ENCODE measurements around the gene NME9.
A peak's percentile ranks its signal among the peaks of the same experiment; 100 is the strongest.
"Not testable (repeated sequence)": the region's sequence is repeated elsewhere in the genome, so short reads cannot be mapped to it uniquely, and the experiment has no call there.

Gene NME9

GRCh38 chr3:138329127-138329983 lies at the start of gene NME9:
Gene NME9, minus strand, starts transcription at chr3:138329851. Its CDS starts 516 bp downstream, at chr3:138329335.
- DNase-seq (ENCODE audit: low spot score in 2 of 2) (peak; percentile 81 to 93), ATAC-seq (peak; percentile 92)
- peak within 1 kb of the TSS; percentile 81 for H3K4me3 Mint-ChIP-seq
- no peaks in the 10 kb centered on the region for H3K9me3 Mint-ChIP-seq
- H3K4me1 Mint-ChIP-seq: peaks cover 37% of the 10 kb centered on the region
- H3K36me3 Mint-ChIP-seq: no peaks in the 10 kb centered on the region
- peak within 1 kb of the TSS; percentile 80 for H3K27ac Mint-ChIP-seq

- no peaks in the 10 kb centered on the region for H3K9me3 Mint-ChIP-seq
- H3K27ac Mint-ChIP-seq: no peak overlapping the region
- no peaks in the 10 kb centered on the region for H3K36me3 Mint-ChIP-seq
- DNase-seq (ENCODE audit: low spot score in 2 of 2) (no peak), ATAC-seq (no peak)
- H3K4me3 Mint-ChIP-seq: no peak overlapping the region
- H3K4me1 Mint-ChIP-seq: no peaks in the 10 kb centered on the region
These were observed 49.3 kb upstream of the NME9 start for GRCh38 chr3:138378990-138379389.

- DNase-seq (ENCODE audit: low spot score in 2 of 2) (no peak), ATAC-seq (peak; percentile 24)
- H3K4me1 Mint-ChIP-seq: no peaks in the 10 kb centered on the region
These were observed 48.7 kb upstream of the NME9 start for GRCh38 chr3:138378331-138378730.

GRCh38 chr3:138377804-138378203 lies 48.2 kb upstream of the NME9 start:
- Mint-ChIP-seq H3K4me3 (no peak overlapping the region), H3K4me1 (no peaks in the 10 kb centered on the region), H3K9me3 (no peaks in the 10 kb centered on the region), H3K36me3 (no peaks in the 10 kb centered on the region), H3K27ac (no peak overlapping the region)
- ATAC-seq (no peak), DNase-seq (ENCODE audit: low spot score in 2 of 2) (no peak)

More at GRCh38 chr3:138378331-138378730, 48.7 kb upstream of the NME9 start:
- Mint-ChIP-seq H3K4me3 (no peak overlapping the region), H3K27ac (no peak overlapping the region), H3K36me3 (no peaks in the 10 kb centered on the region), H3K9me3 (no peaks in the 10 kb centered on the region)

GRCh38 chr3:138377212-138377611 lies 47.6 kb upstream of the NME9 start:
- not testable (repeated sequence) for ATAC-seq; H3K4me3 Mint-ChIP-seq; H3K27ac Mint-ChIP-seq; DNase-seq (ENCODE audit: low spot score in 2 of 2); H3K9me3 Mint-ChIP-seq; H3K4me1 Mint-ChIP-seq; H3K36me3 Mint-ChIP-seq

GRCh38 chr3:138376663-138377062 lies 47.0 kb upstream of the NME9 start:
- Mint-ChIP-seq H3K4me1 (peaks cover 5% of the 10 kb centered on the region), H3K36me3 (no peaks in the 10 kb centered on the region), H3K4me3 (no peak overlapping the region), H3K9me3 (no peaks in the 10 kb centered on the region), H3K27ac (no peak overlapping the region)
- DNase-seq (ENCODE audit: low spot score in 2 of 2) (no peak), ATAC-seq (no peak)

GRCh38 chr3:138375447-138375846 lies 45.8 kb upstream of the NME9 start:
- no peak overlapping the region for H3K4me3 Mint-ChIP-seq
- H3K4me1 Mint-ChIP-seq: peaks cover 15% of the 10 kb centered on the region
- H3K27ac Mint-ChIP-seq: no peak overlapping the region
- no peak for DNase-seq (ENCODE audit: low spot score in 2 of 2)
- ATAC-seq: no peak
- peaks cover 2% of the 10 kb centered on the region for H3K9me3 Mint-ChIP-seq
- no peaks in the 10 kb centered on the region for H3K36me3 Mint-ChIP-seq

GRCh38 chr3:138374573-138375134 lies 45.0 kb upstream of the NME9 start:
- Mint-ChIP-seq H3K4me1 (peaks cover 15% of the 10 kb centered on the region), H3K9me3 (peaks cover 2% of the 10 kb centered on the region), H3K4me3 (no peak overlapping the region), H3K36me3 (no peaks in the 10 kb centered on the region), H3K27ac (no peak overlapping the region)
- ATAC-seq: no peak
- DNase-seq (ENCODE audit: low spot score in 2 of 2): no peak

GRCh38 chr3:138373736-138374094 lies 44.1 kb upstream of the NME9 start:
- ATAC-seq: no peak
- Mint-ChIP-seq H3K27ac (no peak overlapping the region), H3K4me3 (no peak overlapping the region), H3K4me1 (peaks cover 15% of the 10 kb centered on the region), H3K36me3 (no peaks in the 10 kb centered on the region), H3K9me3 (peaks cover 2% of the 10 kb centered on the region)
- no peak for DNase-seq (ENCODE audit: low spot score in 2 of 2)

- H3K9me3 Mint-ChIP-seq: peaks cover 2% of the 10 kb centered on the region
- H3K36me3 Mint-ChIP-seq: no peaks in the 10 kb centered on the region
- H3K4me1 Mint-ChIP-seq: peaks cover 15% of the 10 kb centered on the region
- DNase-seq (ENCODE audit: low spot score in 2 of 2): no peak
- ATAC-seq: no peak
- no peak overlapping the region for H3K27ac Mint-ChIP-seq
- H3K4me3 Mint-ChIP-seq: no peak overlapping the region
These were observed 43.6 kb upstream of the NME9 start for GRCh38 chr3:138373087-138373735.

GRCh38 chr3:138371070-138371965 lies 41.7 kb upstream of the NME9 start:
- Mint-ChIP-seq H3K36me3 (no peaks in the 10 kb centered on the region), H3K4me3 (no peak overlapping the region), H3K9me3 (peaks cover 2% of the 10 kb centered on the region), H3K4me1 (peaks cover 15% of the 10 kb centered on the region), H3K27ac (no peak overlapping the region)
- ATAC-seq (peak; percentile 88), DNase-seq (ENCODE audit: low spot score in 2 of 2) (no peak)

GRCh38 chr3:138370321-138370720 lies 40.7 kb upstream of the NME9 start:
- Mint-ChIP-seq H3K27ac (no peak overlapping the region), H3K4me3 (no peak overlapping the region), H3K4me1 (peaks cover 15% of the 10 kb centered on the region)

GRCh38 chr3:138369151-138369900 lies 39.7 kb upstream of the NME9 start:
- DNase-seq (ENCODE audit: low spot score in 2 of 2): no peak
- H3K9me3 Mint-ChIP-seq: peaks cover 2% of the 10 kb centered on the region
- no peaks in the 10 kb centered on the region for H3K36me3 Mint-ChIP-seq
- no peak for ATAC-seq
- no peak overlapping the region for H3K27ac Mint-ChIP-seq
- peaks cover 15% of the 10 kb centered on the region for H3K4me1 Mint-ChIP-seq
- H3K4me3 Mint-ChIP-seq: no peak overlapping the region

More at GRCh38 chr3:138370321-138370720, 40.7 kb upstream of the NME9 start:
- DNase-seq (ENCODE audit: low spot score in 2 of 2) (no peak), ATAC-seq (no peak)
- H3K36me3 Mint-ChIP-seq: no peaks in the 10 kb centered on the region
- peaks cover 2% of the 10 kb centered on the region for H3K9me3 Mint-ChIP-seq

GRCh38 chr3:138367911-138368310 lies 38.3 kb upstream of the NME9 start:
- peaks cover 15% of the 10 kb centered on the region for H3K4me1 Mint-ChIP-seq
- H3K9me3 Mint-ChIP-seq: peaks cover 2% of the 10 kb centered on the region
- no peaks in the 10 kb centered on the region for H3K36me3 Mint-ChIP-seq
- no peak overlapping the region for H3K4me3 Mint-ChIP-seq
- DNase-seq (ENCODE audit: low spot score in 2 of 2): no peak
- H3K27ac Mint-ChIP-seq: no peak overlapping the region
- no peak for ATAC-seq

Data from stimulated activated effector memory CD8-positive, alpha-beta T cell treated with anti-CD3 and anti-CD28 coated beads, Interleukin-12 subunit alpha, Interleukin-12 subunit beta, amount 100 ng/mL, for 72 hours (primary cell).